HCT116 (cell line): ENCODE results near the gene CPB1.

Experiments
- ATF3 ChIP-seq: IDR thresholded peaks from 2 replicates; pipeline ENCODE4 v1.6.1; 2012
- CEBPB ChIP-seq: IDR thresholded peaks from 2 replicates; pipeline ENCODE4 v1.6.1; 2012; ENCODE audit warnings: low read depth
- CTCF ChIP-seq, 3 experiments: fragments of 200-600 bp in 1 of 3; sonication (generic) in 1 of 3; IDR thresholded peaks in 2 of 3; conservative IDR thresholded peaks in 1 of 3; 2 replicates each; pipeline ENCODE4 v1.5.1; 2012 to 2017; ENCODE audit warnings: low read depth in 2 of 3, low read length in 2 of 3, antibody characterized with exemption in 1 of 3, borderline replicate concordance in 1 of 3, control low read depth in 1 of 3, mild to moderate bottlenecking in 1 of 3, mixed read lengths in 1 of 3, mixed run types in 1 of 3, moderate library complexity in 1 of 3; ENCODE audit not compliant: insufficient read depth in 1 of 3
- EZH2 ChIP-seq: fragments of 200-600 bp; sonication (generic); IDR thresholded peaks from 2 replicates; pipeline ENCODE4 v1.6.1; 2017; ENCODE audit warnings: antibody characterized with exemption, mixed run types
- POLR2A ChIP-seq: IDR thresholded peaks from 2 replicates; pipeline ENCODE4 v1.7.0; 2011; ENCODE audit warnings: borderline replicate concordance; ENCODE audit not compliant: insufficient read depth, insufficient read length; ENCODE audit errors: extremely low read depth
- POLR2AphosphoS5 ChIP-seq: IDR thresholded peaks from 2 replicates; pipeline ENCODE4 v1.6.1; 2011; ENCODE audit warnings: mild to moderate bottlenecking, low read depth, low read length, moderate library complexity
- RAD21 ChIP-seq: IDR thresholded peaks from 2 replicates; pipeline ENCODE4 v1.6.1; 2012; ENCODE audit warnings: low read depth, mild to moderate bottlenecking
- REST ChIP-seq: IDR thresholded peaks from 2 replicates; pipeline ENCODE4 v1.6.1; 2012; ENCODE audit warnings: low read depth
- SIN3A ChIP-seq: IDR thresholded peaks from 2 replicates; pipeline ENCODE4 v1.6.1; 2012; ENCODE audit warnings: low read depth
- TCF7L2 ChIP-seq: IDR thresholded peaks from 2 replicates; pipeline ENCODE4 v1.7.0; 2011; ENCODE audit warnings: borderline replicate concordance, inconsistent platforms; ENCODE audit not compliant: insufficient read depth, insufficient read length; ENCODE audit errors: extremely low read depth
- YY1 ChIP-seq: IDR thresholded peaks from 2 replicates; pipeline ENCODE4 v1.6.1; 2011; ENCODE audit warnings: low read length, low read depth, moderate library complexity, mild to moderate bottlenecking; ENCODE audit not compliant: insufficient replicate concordance; ENCODE audit errors: extremely low read depth
- ZFX ChIP-seq: fragments of 450-650 bp; IDR thresholded peaks from 2 replicates; pipeline ENCODE4 v1.6.1; 2017
- TF ChIP-seq, protein P1 (sequence below): IDR thresholded peaks from 2 replicates; pipeline ENCODE4 v1.6.1; 2012

GRCh38 chr3:148863297-148863696 lies 35.7 kb downstream of the CPB1 start:
- no peak for TF ChIP-seq CTCF (IDR thresholded peaks at IDR 0.05 in 2 of 3, conservative IDR thresholded peaks at IDR 0.05 in 1 of 3; ENCODE audit: borderline replicate concordance in 1 of 3, insufficient read depth in 1 of 3, low read depth in 2 of 3, low read length in 2 of 3)
- TF ChIP-seq POLR2A, result no peak
- TF ChIP-seq EZH2, result no peak
- TF ChIP-seq SIN3A, result no peak
- TF ChIP-seq RAD21, result no peak
- TF ChIP-seq CEBPB, result no peak
- TF ChIP-seq POLR2AphosphoS5, result no peak
- TF ChIP-seq REST, result no peak
- TF ChIP-seq TCF7L2, result no peak
- TF ChIP-seq YY1, result no peak
- TF ChIP-seq ZFX, result no peak
- TF ChIP-seq, protein P1, sequence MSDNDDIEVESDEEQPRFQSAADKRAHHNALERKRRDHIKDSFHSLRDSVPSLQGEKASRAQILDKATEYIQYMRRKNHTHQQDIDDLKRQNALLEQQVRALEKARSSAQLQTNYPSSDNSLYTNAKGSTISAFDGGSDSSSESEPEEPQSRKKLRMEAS, result no peak
- no peak for TF ChIP-seq ATF3
